Sigmoid colon (tissue), 7 donors: ENCODE results near the gene XIRP2. TPM values are rescaled to one million over a fixed set of nuclear protein-coding genes. Genes with fewer than 3 reads are reported as not detected.

Experiments
- DNase-seq: peaks from one replicate; pipeline ENCODE4 v3.0.0-alpha.2; 2019
- H3K27ac ChIP-seq, 4 donors: fragments of 200-600 bp; sonication (generic); one replicate each; pipeline ENCODE4 v1.5.1; 2016 to 2019; ENCODE audit warnings: mild to moderate bottlenecking in 1 of 4
- H3K27me3 ChIP-seq, 3 donors: fragments of 200-600 bp; sonication (generic); one replicate each; pipeline ENCODE4 v1.5.1; 2019; ENCODE audit warnings: mild to moderate bottlenecking in 1 of 3
- H3K36me3 ChIP-seq, 4 donors: fragments of 200-600 bp; sonication (generic); one replicate each; pipeline ENCODE4 v1.5.1; 2016 to 2019
- H3K4me1 ChIP-seq, 4 donors: fragments of 200-600 bp; sonication (generic); one replicate each; pipeline ENCODE4 v1.5.1; 2017 to 2019
- H3K4me3 ChIP-seq, 4 donors: fragments of 200-600 bp; sonication (generic); one replicate each; pipeline ENCODE4 v1.5.1; 2017 to 2019; ENCODE audit warnings: mild to moderate bottlenecking in 2 of 4, moderate library complexity in 1 of 4
- H3K9me3 ChIP-seq, 4 donors: fragments of 200-600 bp in 3 of 4; sonication (generic) in 3 of 4; one replicate each; pipeline versions ENCODE4 v1.5.1 to v1.6.1; 2013 to 2019
- CTCF ChIP-seq, 4 experiments: fragments of 450-650 bp in 3 of 4; fragments of 200-600 bp in 1 of 4; IDR thresholded peaks; one replicate each; pipeline ENCODE4 v1.5.1; 2016 to 2019; ENCODE audit warnings: antibody characterized with exemption in 4 of 4, mild to moderate bottlenecking in 3 of 4, moderate library complexity in 2 of 4
- EP300 ChIP-seq, 4 donors: sonication (generic); formaldehyde crosslinking; IDR thresholded peaks; one replicate each; pipeline ENCODE4 v1.6.1; 2017; ENCODE audit warnings: antibody characterized with exemption in 4 of 4
- POLR2A ChIP-seq, 2 donors: fragments of 450-650 bp; IDR thresholded peaks; one replicate each; pipeline ENCODE4 v1.6.1; 2016; ENCODE audit warnings: antibody characterized with exemption in 2 of 2, mild to moderate bottlenecking in 2 of 2, moderate library complexity in 2 of 2
- POLR2AphosphoS5 ChIP-seq, 4 donors: sonication (generic); formaldehyde crosslinking; IDR thresholded peaks; one replicate each; pipeline ENCODE4 v1.6.1; 2017; ENCODE audit warnings: antibody characterized with exemption in 4 of 4
- WGBS, 2 donors: extraction: QIAGEN DNeasy Blood & Tissue Kit; methylation state at CpG; one replicate each; pipeline ENCODE4 v1.1.7; 2013; 5-methylcytosine and 5-hydroxymethylcytosine counted together
- intact Hi-C: fragments of 100-400 bp; cut with DNase I; formaldehyde crosslinking; loops from one replicate; pipeline ENCODE4 v1.15.1; 2023
- polyA plus RNA-seq, 3 donors: library from polyadenylated mRNA; stranded (reverse); fragments of 200-250 nt; gene quantifications; one replicate each; pipeline ENCODE4 v1.2.3, GENCODE V29; 2013
- total RNA-seq, 4 donors: library from RNA; depleted of rRNA; stranded (reverse); fragments of >200 nt; gene quantifications; one replicate each; pipeline ENCODE4 v1.1.0, GENCODE V29; 2016
- donor health status: healthy with polysubstance abuse.
- donor health status: Bipolar disorder and iron deficiency.
- donor health status: healthy.

Gene XIRP2
- total and polyA plus RNA-seq, 7 donors = under 0.01 to 1.8 (median 0.20) TPM; not detected in 3

DNA sequence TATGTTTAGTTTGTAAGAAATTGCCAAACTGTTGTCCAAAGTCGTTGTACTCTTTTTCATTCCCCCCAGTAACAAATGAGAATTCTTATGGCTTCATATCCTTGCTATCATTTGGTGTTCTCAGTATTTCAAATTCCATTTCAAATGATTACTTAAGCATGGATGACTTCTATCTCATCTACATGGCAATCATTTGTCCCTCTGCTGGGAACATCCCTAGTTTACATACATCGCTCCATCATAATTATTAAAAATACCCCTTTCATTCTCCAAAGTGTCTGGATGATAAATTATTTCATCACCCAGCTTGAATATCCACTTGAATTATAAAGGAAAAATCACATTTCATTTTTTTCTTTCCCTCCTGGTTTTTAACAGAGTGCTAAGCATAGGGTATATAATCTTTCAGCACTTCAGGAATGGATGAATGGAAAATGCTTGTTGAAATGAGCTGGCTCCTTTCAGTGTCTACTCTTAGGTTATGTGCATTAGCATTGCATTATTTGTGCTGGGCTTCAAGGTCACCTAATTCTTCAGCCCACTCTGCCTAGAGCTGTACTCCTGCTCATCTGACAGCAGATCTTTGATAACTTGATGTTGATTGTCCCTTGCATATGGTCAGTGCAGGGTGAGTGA, 33.1 kb downstream of the XIRP2 start:
- TF ChIP-seq POLR2AphosphoS5 (IDR thresholded peaks at IDR 0.05) (no peak), EP300 (IDR thresholded peaks at IDR 0.05) (no peak), POLR2A (IDR thresholded peaks at IDR 0.05) (no peak), CTCF (IDR thresholded peaks at IDR 0.05) (no peak)
- peaks cover 0 to 3% (median 0%) of the 10 kb centered on the region in 4 donors for H3K4me1 ChIP-seq
- no peak overlapping the region for H3K4me3 ChIP-seq
- no peaks in the 10 kb centered on the region for H3K9me3 ChIP-seq
- intact Hi-C loops = no loop called here
- DNase-seq = no peak
- no peaks in the 10 kb centered on the region for H3K27me3 ChIP-seq
- 84% methylated on average over 2 of the region's 2 CpGs for WGBS, 2 donors
- no peak overlapping the region for H3K27ac ChIP-seq
- no peaks in the 10 kb centered on the region for H3K36me3 ChIP-seq

DNA sequence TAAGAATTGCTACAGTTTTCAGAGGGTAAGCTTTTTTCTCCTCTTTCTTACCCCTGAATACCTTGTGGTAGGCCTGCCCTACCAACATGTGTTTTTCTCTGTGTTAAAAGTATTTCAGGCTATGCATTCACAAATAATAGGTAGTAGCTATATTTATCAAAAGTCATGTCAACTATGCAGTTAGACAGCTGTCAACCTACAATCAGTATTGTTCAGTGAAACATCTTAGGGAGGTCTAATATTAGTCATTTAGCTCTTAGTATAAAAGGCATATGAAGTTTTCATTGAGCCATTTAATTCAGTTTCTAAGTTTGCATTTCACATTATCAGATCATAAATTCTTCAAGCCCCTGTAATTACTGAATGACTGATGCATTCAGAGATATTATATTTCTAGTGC, 36.7 kb downstream of the XIRP2 start:
- Histone ChIP-seq H3K4me1 (peaks cover 0 to 3% (median 0%) of the 10 kb centered on the region in 4 donors), H3K27ac (no peak overlapping the region), H3K36me3 (no peaks in the 10 kb centered on the region), H3K9me3 (no peaks in the 10 kb centered on the region), H3K4me3 (no peak overlapping the region), H3K27me3 (no peaks in the 10 kb centered on the region)
- no peak for DNase-seq
- TF ChIP-seq POLR2A (IDR thresholded peaks at IDR 0.05) = no peak
- no peak for TF ChIP-seq POLR2AphosphoS5 (IDR thresholded peaks at IDR 0.05)
- no peak for TF ChIP-seq EP300 (IDR thresholded peaks at IDR 0.05)
- TF ChIP-seq CTCF (IDR thresholded peaks at IDR 0.05) = no peak
- intact Hi-C loops = no loop called here

- intact Hi-C loops = no loop called here
These were observed 38.4 kb downstream of the XIRP2 start for GRCh38 chr2:166926657-166927056.

DNA sequence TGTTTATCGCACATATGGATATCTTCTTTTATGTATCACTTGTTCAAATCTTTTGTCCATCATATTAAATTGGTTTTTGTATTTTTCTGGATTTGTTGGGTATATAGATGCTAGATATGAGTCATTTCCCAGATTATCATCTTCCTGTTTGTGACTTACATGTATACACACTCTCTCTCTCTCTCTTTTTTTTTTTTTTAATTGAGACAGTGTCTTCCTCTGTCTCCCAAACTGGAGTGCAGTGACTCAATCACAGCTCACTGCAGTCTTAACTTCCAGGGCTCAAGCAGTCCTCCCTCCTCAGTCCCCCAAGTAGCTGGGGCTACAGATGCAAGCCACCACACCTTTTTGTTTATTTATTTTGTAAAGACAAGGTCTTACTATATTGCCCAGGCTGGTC, 43.8 kb downstream of the XIRP2 start:
- Histone ChIP-seq H3K4me3 (no peak overlapping the region), H3K4me1 (no peaks in the 10 kb centered on the region)
- intact Hi-C loops = no loop called here

More at GRCh38 chr2:166926657-166927056, 38.4 kb downstream of the XIRP2 start:
- TF ChIP-seq CTCF (IDR thresholded peaks at IDR 0.05) (no peak), EP300 (IDR thresholded peaks at IDR 0.05) (no peak), POLR2AphosphoS5 (IDR thresholded peaks at IDR 0.05) (no peak), POLR2A (IDR thresholded peaks at IDR 0.05) (no peak)
- no peaks in the 10 kb centered on the region for H3K27me3 ChIP-seq
- DNase-seq = no peak
- H3K27ac ChIP-seq = no peak overlapping the region
- no peaks in the 10 kb centered on the region for H3K9me3 ChIP-seq
- H3K4me3 ChIP-seq = no peak overlapping the region
- H3K36me3 ChIP-seq = no peaks in the 10 kb centered on the region
- peaks cover 0 to 3% (median 0%) of the 10 kb centered on the region in 4 donors for H3K4me1 ChIP-seq
- WGBS, 2 donors = 81 to 85% methylated on average over 1 of the region's 1 CpG

More for the DNA sequence above, 43.8 kb downstream of the XIRP2 start:
- WGBS, 2 donors = 95 to 98% methylated on average over 1 of the region's 1 CpG
- no peaks in the 10 kb centered on the region for H3K9me3 ChIP-seq
- no peaks in the 10 kb centered on the region for H3K36me3 ChIP-seq
- no peak for TF ChIP-seq CTCF (IDR thresholded peaks at IDR 0.05)
- TF ChIP-seq POLR2A (IDR thresholded peaks at IDR 0.05) = no peak
- no peak overlapping the region for H3K27ac ChIP-seq
- no peak for DNase-seq
- H3K27me3 ChIP-seq = no peaks in the 10 kb centered on the region
